Colonic mucosa (tissue), 4 donors: ENCODE measurements around the gene ALX4. TPM values are rescaled to one million over a fixed set of nuclear protein-coding genes. Genes with fewer than 3 reads are reported as not detected.

Experiments used
- DNase-seq: peaks from one replicate; pipeline ENCODE4 v3.0.0-alpha.2; 2020
- H3K27ac ChIP-seq: fragments of 200-600 bp; one replicate; pipeline ENCODE4 v1.8.0; 2021
- H3K27me3 ChIP-seq: fragments of 200-600 bp; one replicate; pipeline ENCODE4 v1.8.0; 2021
- H3K36me3 ChIP-seq: fragments of 200-600 bp; one replicate; pipeline ENCODE4 v1.8.0; 2021
- H3K4me1 ChIP-seq: fragments of 200-600 bp; one replicate; pipeline ENCODE4 v1.8.0; 2021; ENCODE audit warnings: mild to moderate bottlenecking
- H3K4me3 ChIP-seq: fragments of 200-600 bp; one replicate; pipeline ENCODE4 v1.8.0; 2021
- H3K9ac ChIP-seq, 2 donors: one replicate each; pipeline ENCODE4 v1.7.0; 2013; ENCODE audit warnings: control low read depth in 2 of 2, low read depth in 2 of 2, low read length in 2 of 2
- H3K9me3 ChIP-seq: fragments of 200-600 bp; one replicate; pipeline ENCODE4 v1.8.0; 2021
- intact Hi-C: fragments of 100-400 bp; cut with DNase I; formaldehyde crosslinking; loops from one replicate; pipeline ENCODE4 v1.14.1; 2022
- total RNA-seq, 2 donors: library from RNA; stranded (reverse); fragmentation: NEBNext Ultra II Directional in 1 of 2; extraction: Animal tissue kit (Norgen Biotek cat#: 25700) in 1 of 2; gene quantifications; one replicate each; pipeline ENCODE4 v1.2.1, GENCODE V29; 2021
- TF ChIP-seq, protein P1 (sequence below): fragments of 200-600 bp; IDR thresholded peaks from one replicate; pipeline ENCODE4 v1.8.0; 2022; ENCODE audit warnings: antibody characterized with exemption, mild to moderate bottlenecking
- donor health status: healthy.
- donor health status: DM: no; HTN: no; CAD: no.
- donor health status: DM: no; HTN: no; CAD: no.

The ALX4 gene
- total RNA-seq, 2 donors from 2014 or later = not detected

GRCh38 chr11:44241851-44242250, 68.1 kb downstream of the ALX4 start:
- H3K4me3 ChIP-seq = no peak overlapping the region
- H3K4me1 ChIP-seq = no peaks in the 10 kb centered on the region
- TF ChIP-seq, protein P1, sequence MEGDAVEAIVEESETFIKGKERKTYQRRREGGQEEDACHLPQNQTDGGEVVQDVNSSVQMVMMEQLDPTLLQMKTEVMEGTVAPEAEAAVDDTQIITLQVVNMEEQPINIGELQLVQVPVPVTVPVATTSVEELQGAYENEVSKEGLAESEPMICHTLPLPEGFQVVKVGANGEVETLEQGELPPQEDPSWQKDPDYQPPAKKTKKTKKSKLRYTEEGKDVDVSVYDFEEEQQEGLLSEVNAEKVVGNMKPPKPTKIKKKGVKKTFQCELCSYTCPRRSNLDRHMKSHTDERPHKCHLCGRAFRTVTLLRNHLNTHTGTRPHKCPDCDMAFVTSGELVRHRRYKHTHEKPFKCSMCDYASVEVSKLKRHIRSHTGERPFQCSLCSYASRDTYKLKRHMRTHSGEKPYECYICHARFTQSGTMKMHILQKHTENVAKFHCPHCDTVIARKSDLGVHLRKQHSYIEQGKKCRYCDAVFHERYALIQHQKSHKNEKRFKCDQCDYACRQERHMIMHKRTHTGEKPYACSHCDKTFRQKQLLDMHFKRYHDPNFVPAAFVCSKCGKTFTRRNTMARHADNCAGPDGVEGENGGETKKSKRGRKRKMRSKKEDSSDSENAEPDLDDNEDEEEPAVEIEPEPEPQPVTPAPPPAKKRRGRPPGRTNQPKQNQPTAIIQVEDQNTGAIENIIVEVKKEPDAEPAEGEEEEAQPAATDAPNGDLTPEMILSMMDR = no peak
- peaks cover 4% of the 10 kb centered on the region for H3K36me3 ChIP-seq
- intact Hi-C loops = no loop called here
- no peak for DNase-seq
- no peaks in the 10 kb centered on the region for H3K9me3 ChIP-seq
- H3K27me3 ChIP-seq = no peaks in the 10 kb centered on the region
- no peak overlapping the region for H3K27ac ChIP-seq
- H3K9ac ChIP-seq = no peak overlapping the region

DNA sequence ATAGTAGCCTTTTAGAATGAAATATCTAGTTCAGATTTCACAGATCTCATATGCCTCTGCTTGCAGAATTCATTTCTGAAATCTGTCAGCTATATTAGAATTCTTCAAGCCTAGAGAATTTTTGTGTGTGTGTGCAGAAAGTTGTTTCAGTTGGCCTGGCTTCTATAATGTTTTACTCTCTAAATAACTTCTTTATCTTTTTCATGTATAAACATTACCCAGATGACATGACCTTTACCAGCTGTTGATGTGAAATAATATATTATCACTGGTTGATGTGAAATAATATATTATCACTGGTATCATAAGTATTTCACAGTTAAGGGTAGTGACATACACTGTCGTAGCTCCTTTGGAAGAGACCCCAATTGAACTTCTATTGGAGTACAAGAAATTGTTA, 72.8 kb downstream of the ALX4 start:
- TF ChIP-seq, protein P1 = no peak
- Histone ChIP-seq H3K4me3 (no peak overlapping the region), H3K27me3 (no peaks in the 10 kb centered on the region), H3K4me1 (no peaks in the 10 kb centered on the region), H3K27ac (no peak overlapping the region), H3K9ac (no peak overlapping the region), H3K36me3 (no peaks in the 10 kb centered on the region), H3K9me3 (no peaks in the 10 kb centered on the region)
- DNase-seq = no peak
- intact Hi-C loops = no loop called here

DNA sequence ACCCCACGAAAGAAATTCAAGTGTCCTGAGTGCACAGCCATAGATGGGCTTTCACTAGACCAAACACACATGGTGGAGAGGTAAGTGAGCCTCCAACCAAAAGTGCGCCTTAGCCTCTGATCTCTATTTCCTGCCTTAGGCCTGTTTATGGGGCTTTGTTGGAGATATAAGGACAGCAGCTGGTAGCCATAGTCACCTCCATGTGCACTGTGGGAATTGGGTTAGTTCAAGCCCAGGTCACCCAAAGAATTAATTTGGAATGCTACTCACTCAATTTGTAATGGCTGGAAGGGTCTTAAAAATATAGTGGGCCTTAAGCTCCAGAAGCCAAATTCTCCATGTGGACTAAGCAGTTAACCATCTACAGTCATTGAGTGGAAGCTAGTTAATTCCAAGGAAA, 73.6 kb downstream of the ALX4 start:
- Histone ChIP-seq H3K9ac (no peak overlapping the region), H3K4me3 (no peak overlapping the region), H3K4me1 (no peaks in the 10 kb centered on the region), H3K9me3 (no peaks in the 10 kb centered on the region), H3K27ac (no peak overlapping the region), H3K27me3 (no peaks in the 10 kb centered on the region), H3K36me3 (no peaks in the 10 kb centered on the region)
- TF ChIP-seq, protein P1 = no peak
- intact Hi-C loops = no loop called here
- DNase-seq = no peak

- Histone ChIP-seq H3K27ac (no peak overlapping the region), H3K9me3 (no peaks in the 10 kb centered on the region), H3K9ac (no peak overlapping the region), H3K36me3 (no peaks in the 10 kb centered on the region), H3K4me3 (no peak overlapping the region), H3K4me1 (no peaks in the 10 kb centered on the region), H3K27me3 (no peaks in the 10 kb centered on the region)
- intact Hi-C loops = no loop called here
- DNase-seq = no peak
- TF ChIP-seq, protein P1 = no peak
Observed at GRCh38 chr11:44235765-44236201, 74.2 kb downstream of the ALX4 start.

GRCh38 chr11:44229624-44230023, 80.3 kb downstream of the ALX4 start:
- Histone ChIP-seq H3K4me3 (no peak overlapping the region), H3K4me1 (no peaks in the 10 kb centered on the region), H3K9me3 (no peaks in the 10 kb centered on the region), H3K36me3 (no peaks in the 10 kb centered on the region), H3K27ac (no peak overlapping the region), H3K9ac (no peak overlapping the region), H3K27me3 (no peaks in the 10 kb centered on the region)
- no peak for DNase-seq
- intact Hi-C loops = no loop called here
- TF ChIP-seq, protein P1 = no peak

DNA sequence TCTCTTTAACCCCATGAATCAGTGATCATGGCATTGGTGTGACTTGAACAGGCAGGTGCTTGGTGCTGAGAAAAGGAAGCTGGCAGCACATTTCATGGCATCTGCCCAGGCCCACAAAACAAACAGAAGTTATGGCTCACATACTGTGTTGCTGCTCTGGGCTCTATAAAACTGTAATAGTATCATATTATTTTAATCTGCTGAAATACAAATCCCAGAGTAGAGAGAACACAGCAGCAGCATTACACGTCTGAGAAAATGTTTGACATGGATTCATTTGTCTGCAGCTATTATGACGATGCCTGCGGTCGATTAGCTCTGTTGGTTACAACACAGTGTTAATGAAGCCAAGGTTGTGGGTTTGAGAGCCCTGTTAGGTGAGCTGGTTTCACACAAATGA, 80.8 kb downstream of the ALX4 start:
- Histone ChIP-seq H3K27me3 (no peaks in the 10 kb centered on the region), H3K4me3 (no peak overlapping the region), H3K27ac (no peak overlapping the region), H3K4me1 (no peaks in the 10 kb centered on the region), H3K36me3 (no peaks in the 10 kb centered on the region), H3K9me3 (no peaks in the 10 kb centered on the region), H3K9ac (no peak overlapping the region)
- intact Hi-C loops = no loop called here
- TF ChIP-seq, protein P1 = no peak
- peak; percentile 34 for DNase-seq
